GM19240 (cell line): ENCODE measurements around the gene ANTXR1.

Source experiments
- DNase-seq: peaks from one replicate; pipeline ENCODE4 v3.0.0; 2011; ENCODE audit warnings: low spot score; ENCODE audit not compliant: insufficient read length

Gene ANTXR1

DNA sequence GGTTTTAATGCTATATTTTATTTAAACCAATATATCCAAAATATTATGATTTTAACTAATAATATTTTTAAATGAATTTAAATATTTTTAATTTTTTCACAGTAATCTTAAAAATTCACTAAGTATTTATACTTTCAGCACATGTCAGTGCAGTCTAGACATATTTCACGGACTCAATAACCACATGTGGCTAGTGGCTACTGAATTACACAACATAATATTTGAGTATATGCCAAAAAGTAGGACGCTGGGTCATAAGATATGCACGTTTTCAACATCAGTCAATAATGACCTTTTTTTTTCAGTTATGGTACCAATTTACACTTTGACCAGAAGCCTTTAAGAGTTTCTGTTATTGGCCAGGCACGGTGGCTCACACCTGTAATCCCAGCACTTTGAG is 256.4 kb downstream of the ANTXR1 start:
- no peak for DNase-seq

- DNase-seq: no peak
Observed at GRCh38 chr2:69271831-69272257, 258.9 kb downstream of the ANTXR1 start.

GRCh38 chr2:69272803-69273471 is 260.0 kb downstream of the ANTXR1 start:
- no peak for DNase-seq

GRCh38 chr2:69275490-69275889 is 262.5 kb downstream of the ANTXR1 start:
- no peak for DNase-seq

DNA sequence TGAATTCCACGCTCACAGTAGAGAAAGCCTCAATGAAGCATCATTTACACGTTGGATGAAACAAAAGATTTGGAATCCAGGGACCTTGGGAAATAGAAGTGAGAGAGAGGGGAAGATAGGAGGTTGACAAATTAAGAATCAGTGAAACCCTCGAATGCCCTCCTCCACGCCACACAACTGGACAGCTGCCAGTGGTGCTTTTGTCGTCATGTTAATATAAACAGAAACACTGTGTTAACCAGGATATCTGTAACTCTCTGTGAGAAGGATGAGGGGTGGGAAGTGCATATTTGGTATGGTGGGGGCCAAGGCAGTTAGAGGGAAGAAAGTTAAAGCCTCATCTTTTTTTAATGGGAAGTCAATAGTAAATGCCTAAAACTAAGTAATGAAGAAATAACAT is 265.4 kb downstream of the ANTXR1 start:
- DNase-seq: no peak

DNA sequence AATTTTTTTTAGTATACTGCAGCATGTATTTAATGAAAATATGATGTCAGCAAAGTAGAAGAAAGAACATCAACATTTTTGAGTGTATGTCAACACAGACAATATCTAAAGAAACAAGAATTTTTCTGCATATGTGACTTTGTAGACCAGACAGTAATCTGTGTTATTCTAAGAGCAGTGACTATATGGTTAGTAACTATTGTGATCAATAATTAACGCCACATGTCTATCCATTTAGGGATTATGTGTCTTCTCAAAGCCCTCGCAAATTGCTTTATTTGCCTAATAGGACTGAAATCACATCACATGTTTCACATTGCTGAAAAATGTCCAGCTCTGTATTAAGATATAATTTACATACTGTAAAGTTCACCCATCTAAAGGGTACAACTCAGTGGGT is 266.2 kb downstream of the ANTXR1 start:
- DNase-seq: no peak

DNA sequence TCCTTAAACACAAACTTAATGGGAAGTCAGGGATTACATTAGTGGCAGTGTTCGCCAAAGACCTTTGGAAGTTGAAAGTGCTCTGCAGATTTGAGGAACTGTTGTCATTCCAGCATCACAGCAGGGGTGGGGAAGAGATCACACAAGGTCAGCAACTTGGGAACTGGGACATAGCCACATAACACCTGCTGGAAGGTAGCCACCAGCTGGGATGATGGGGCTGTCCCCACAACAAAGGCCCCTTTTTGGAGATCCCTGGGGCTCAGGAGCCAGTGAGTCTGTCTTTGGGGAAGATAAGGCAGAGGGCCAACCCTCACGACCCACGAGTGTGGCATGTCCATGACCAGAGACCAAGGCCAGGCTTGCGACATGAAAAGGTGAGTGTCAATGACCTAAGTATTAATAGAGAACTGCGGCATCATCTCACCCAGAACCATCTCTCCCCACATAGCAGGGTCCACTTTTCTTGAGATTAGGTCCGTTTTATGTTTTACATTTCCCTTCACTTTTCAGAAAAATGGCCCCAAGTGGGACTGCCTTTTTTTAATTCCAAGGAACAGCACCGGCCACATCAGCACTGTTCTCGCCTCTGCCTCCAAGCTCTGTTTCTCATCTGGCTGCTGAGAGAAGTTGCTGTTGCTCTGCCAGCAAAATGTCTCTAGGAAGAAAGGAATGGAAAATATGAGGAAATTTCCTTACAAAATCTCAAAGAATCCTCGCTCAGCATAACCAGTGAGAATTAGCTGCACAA is 267.1 kb downstream of the ANTXR1 start:
- DNase-seq: no peak

GRCh38 chr2:69280796-69281412 is 267.9 kb downstream of the ANTXR1 start:
- no peak for DNase-seq

DNA sequence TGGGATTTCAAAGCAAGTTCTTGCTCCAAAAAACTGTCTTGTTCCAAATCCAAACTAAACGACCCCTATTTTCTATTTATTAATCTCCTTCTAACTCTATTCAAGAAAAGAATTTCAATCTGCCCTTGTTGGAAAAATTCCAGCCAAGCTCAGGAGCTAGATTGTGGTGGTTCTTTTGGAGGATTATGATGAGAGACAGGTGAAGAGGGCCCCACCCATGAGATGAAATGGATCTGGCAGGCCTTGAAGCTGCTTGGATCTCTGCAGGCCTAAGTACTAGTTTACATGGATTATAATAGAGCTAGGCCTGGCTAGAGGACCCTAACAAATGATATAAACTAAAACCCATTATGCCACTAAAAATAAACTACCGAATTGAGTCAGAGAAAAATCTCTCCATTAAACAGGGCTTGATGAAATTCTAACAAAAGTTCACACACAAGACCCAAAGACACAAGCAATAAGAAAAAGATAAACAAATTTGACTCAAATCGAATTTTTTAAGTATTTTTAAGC is 272.5 kb downstream of the ANTXR1 start:
- DNase-seq: no peak

DNA sequence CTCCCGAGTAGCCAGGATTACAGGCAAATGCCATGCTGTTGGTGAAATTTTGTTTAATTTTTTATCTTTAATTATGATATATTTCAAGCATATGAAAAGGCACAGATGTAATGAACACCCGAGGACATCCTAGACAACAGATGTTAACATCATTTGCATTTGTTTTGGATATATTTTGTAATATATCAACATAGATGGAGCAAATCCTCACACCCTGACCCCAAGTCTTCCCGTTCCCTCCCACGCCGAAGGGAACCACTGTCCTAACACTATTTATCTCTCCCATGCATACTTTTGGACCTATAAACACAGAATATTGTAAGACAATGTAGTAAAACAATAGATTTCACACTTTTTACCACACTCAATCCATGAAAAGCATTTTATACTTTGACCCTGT is 274.6 kb downstream of the ANTXR1 start:
- no peak for DNase-seq

GRCh38 chr2:69288429-69288828 is 275.4 kb downstream of the ANTXR1 start:
- no peak for DNase-seq

GRCh38 chr2:69291004-69291650 is 278.1 kb downstream of the ANTXR1 start:
- DNase-seq: no peak

GRCh38 chr2:69291721-69292120 is 278.7 kb downstream of the ANTXR1 start:
- DNase-seq: no peak

DNA sequence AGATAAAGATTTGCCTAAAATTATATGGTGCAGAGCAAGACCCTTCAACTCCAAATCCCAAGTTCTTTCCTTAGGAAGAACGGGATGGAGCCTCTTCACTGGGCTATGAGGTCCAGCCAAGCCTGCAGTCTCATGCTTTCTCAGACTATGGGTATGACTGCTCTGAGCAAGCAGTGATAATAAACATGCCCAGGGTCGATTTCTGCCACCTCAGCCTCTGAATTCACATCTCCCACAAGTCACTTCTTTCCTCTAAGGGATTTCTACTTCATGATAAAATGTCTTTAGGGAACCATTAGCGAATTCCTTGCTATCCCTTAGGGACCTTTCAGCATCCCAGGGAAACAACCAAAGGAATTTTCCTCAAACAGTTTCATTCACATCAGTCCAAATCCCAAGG is 279.3 kb downstream of the ANTXR1 start:
- no peak for DNase-seq

DNA sequence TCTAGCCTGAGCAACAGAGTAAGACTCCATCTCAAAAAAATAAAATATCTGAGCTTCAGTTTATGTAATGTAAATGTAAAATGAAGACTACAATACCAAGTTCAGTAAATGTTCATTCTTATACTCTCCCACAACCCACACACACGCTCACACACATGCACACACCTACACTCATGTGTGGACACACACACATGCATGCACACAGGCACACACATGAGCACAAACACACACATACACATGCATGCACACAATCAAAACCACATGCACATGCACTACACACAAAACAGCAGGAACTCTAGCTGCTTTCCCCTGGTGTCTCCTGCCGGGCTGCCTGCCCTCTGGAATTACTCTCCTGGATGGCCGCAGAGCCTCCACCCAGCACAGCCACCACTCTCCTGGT is 283.4 kb downstream of the ANTXR1 start:
- DNase-seq: no peak

GRCh38 chr2:69297216-69297615 is 284.2 kb downstream of the ANTXR1 start:
- DNase-seq: no peak

DNA sequence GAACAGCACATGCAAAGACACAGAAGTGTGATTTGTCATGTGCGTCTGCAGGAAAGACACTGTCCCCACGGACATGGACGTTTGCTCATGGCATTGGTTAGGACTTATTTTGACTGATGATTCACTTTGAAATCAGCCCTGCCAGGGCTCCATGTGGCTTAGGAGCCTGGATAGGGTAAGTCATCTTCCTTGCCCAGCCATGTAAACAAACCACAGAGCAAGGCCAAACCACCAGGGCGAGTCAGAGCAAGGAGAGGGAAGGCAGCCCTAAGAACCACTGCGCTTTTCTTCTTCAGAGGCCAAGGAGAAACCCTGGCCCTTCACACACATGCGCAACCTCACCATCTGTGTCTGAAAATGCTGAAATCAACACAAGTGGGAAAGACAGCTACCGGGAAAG is 285.3 kb downstream of the ANTXR1 start:
- DNase-seq: no peak

GRCh38 chr2:69298862-69299261 is 285.9 kb downstream of the ANTXR1 start:
- DNase-seq: no peak
